ENCODE data around the gene LRCH4. TPM values are rescaled to one million over a fixed set of nuclear protein-coding genes. Genes with fewer than 3 reads are reported as not detected.
A peak's percentile ranks its signal among the peaks of the same experiment; 100 is the strongest.

The LRCH4 gene
- total and polyA plus RNA-seq, 2 of the 13 experiments (the other 11 are each of a cell fraction or from before 2014, with no cell fraction given), result 7.0 to 9.3 TPM

- TF ChIP-seq ZSCAN31 (CRISPR knock-in tag; IDR thresholded peaks at IDR 0.05; ENCODE audit: low read depth), result 0 out of 2 replicates have a peak, but pooled peaks have one; percentile 44
- no peak for TF ChIP-seq ZNF121 (CRISPR knock-in tag; IDR thresholded peaks at IDR 0.05)
- no peak for TF ChIP-seq TOE1 (CRISPR knock-in tag; IDR thresholded peaks at IDR 0.05)
- no peak for TF ChIP-seq ZNF598 (CRISPR knock-in tag; IDR thresholded peaks at IDR 0.05; ENCODE audit: borderline replicate concordance)
- peak; percentile 36; the same call in 1 of the 2 replicates for TF ChIP-seq HNRNPL (IDR thresholded peaks at IDR 0.05; ENCODE audit: low read depth, low read length)
- no peak for TF ChIP-seq DNMT3B (CRISPR knock-in tag; conservative IDR thresholded peaks at IDR 0.05)
- TF ChIP-seq, protein P1, sequence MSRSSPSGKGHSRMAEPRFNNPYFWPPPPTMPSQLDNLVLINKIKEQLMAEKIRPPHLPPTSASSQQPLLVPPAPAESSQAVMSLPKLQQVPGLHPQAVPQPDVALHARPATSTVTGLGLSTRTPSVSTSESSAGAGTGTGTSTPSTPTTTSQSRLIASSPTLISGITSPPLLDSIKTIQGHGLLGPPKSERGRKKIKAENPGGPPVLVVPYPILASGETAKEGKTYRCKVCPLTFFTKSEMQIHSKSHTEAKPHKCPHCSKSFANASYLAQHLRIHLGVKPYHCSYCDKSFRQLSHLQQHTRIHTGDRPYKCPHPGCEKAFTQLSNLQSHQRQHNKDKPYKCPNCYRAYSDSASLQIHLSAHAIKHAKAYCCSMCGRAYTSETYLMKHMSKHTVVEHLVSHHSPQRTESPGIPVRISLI (CRISPR knock-in tag; IDR thresholded peaks at IDR 0.05; ENCODE audit: borderline replicate concordance), result no peak; the same call in 1 of the 2 replicates
- TF ChIP-seq ZNF788 (CRISPR knock-in tag; IDR thresholded peaks at IDR 0.05; ENCODE audit: borderline replicate concordance), result peak; percentile 63; the same call in 1 of the 2 replicates
- peak; percentile 87 for TF ChIP-seq MXD1 (CRISPR knock-in tag; IDR thresholded peaks at IDR 0.05)
- TF ChIP-seq, protein P2, sequence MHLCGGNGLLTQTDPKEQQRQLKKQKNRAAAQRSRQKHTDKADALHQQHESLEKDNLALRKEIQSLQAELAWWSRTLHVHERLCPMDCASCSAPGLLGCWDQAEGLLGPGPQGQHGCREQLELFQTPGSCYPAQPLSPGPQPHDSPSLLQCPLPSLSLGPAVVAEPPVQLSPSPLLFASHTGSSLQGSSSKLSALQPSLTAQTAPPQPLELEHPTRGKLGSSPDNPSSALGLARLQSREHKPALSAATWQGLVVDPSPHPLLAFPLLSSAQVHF (CRISPR knock-in tag; IDR thresholded peaks at IDR 0.05), result 0 out of 2 replicates have a peak, but pooled peaks have one; percentile 46
- no peak for TF ChIP-seq ZNF484 (CRISPR knock-in tag; IDR thresholded peaks at IDR 0.05; ENCODE audit: borderline replicate concordance, low read depth)
- TF ChIP-seq ZNF34 (CRISPR knock-in tag; IDR thresholded peaks at IDR 0.05; ENCODE audit: borderline replicate concordance), result no peak
- TF ChIP-seq TMF1 (CRISPR knock-in tag; IDR thresholded peaks at IDR 0.05; ENCODE audit: low read depth), result no peak; the same call in 1 of the 2 replicates
- TF ChIP-seq JUNB (CRISPR knock-in tag; IDR thresholded peaks at IDR 0.05; ENCODE audit: borderline replicate concordance), result no peak
- TF ChIP-seq ZNF274 (CRISPR knock-in tag; IDR thresholded peaks at IDR 0.05), result peak; percentile 80
- no peak for TF ChIP-seq ZNF510 (CRISPR knock-in tag; IDR thresholded peaks at IDR 0.05; ENCODE audit: low read depth)
- TF ChIP-seq GTF2F1 (IDR thresholded peaks at IDR 0.05; ENCODE audit: low read length), result no peak
- peak; percentile 64 for TF ChIP-seq POGK (CRISPR knock-in tag; conservative IDR thresholded peaks at IDR 0.05)
- TF ChIP-seq ZNF564 (CRISPR knock-in tag; IDR thresholded peaks at IDR 0.05), result peak; percentile 13; the same call in 1 of the 2 replicates
- no peak for TF ChIP-seq ZNF3 (CRISPR knock-in tag; IDR thresholded peaks at IDR 0.05)
- peak; percentile 25 for TF ChIP-seq PHF5A (CRISPR knock-in tag; IDR thresholded peaks at IDR 0.05; ENCODE audit: low read depth, unreplicated experiment)
- TF ChIP-seq ZNF260 (CRISPR knock-in tag; IDR thresholded peaks at IDR 0.05; ENCODE audit: borderline replicate concordance, low read depth), result no peak
- TF ChIP-seq RFXANK (CRISPR knock-in tag; IDR thresholded peaks at IDR 0.05), result no peak; the same call in 1 of the 2 replicates
- peak; percentile 32; the same call in 1 of the 2 replicates for TF ChIP-seq ZNF589 (CRISPR knock-in tag; conservative IDR thresholded peaks at IDR 0.05)
- peak; percentile 44; the same call in 1 of the 2 replicates for TF ChIP-seq ZNF761 (CRISPR knock-in tag; conservative IDR thresholded peaks at IDR 0.05)
- TF ChIP-seq HNRNPUL1 (IDR thresholded peaks at IDR 0.05; ENCODE audit: low read depth, low read length), result no peak
Measured at GRCh38 chr7:100538654-100539435, 47.1 kb downstream of the LRCH4 start, which contains the start of gene AGFG2 (continued).

Measured in HepG2 (cell line).